Fibroblast of the aortic adventitia (primary cell): ENCODE results near the gene RAPGEF2. TPM values are rescaled to one million over a fixed set of nuclear protein-coding genes. Genes with fewer than 3 reads are reported as not detected.

Experiments used
- DNase-seq: peaks from one replicate; pipeline ENCODE4 v3.0.0-alpha.2; 2010; ENCODE audit warnings: low read depth
- H3K4me3 ChIP-seq: 2 replicates; pipeline ENCODE4 v1.5.1; 2011; ENCODE audit warnings: low read depth, mild to moderate bottlenecking, control low read depth, low read length, moderate library complexity
- total RNA-seq: library from RNA; depleted of rRNA; stranded (reverse); fragments of >200 nt; gene quantifications from 2 replicates; pipeline ENCODE4 v1.2.3, GENCODE V29; 2012; ENCODE audit warnings: low replicate concordance
- TF ChIP-seq, protein P1 (sequence below): IDR thresholded peaks from 2 replicates; pipeline ENCODE4 v1.5.1; 2011; ENCODE audit warnings: mild to moderate bottlenecking, low read length, control low read depth, inconsistent platforms; ENCODE audit not compliant: insufficient read depth

RAPGEF2 gene
- total RNA-seq, 1 donor, result 44.0 TPM

DNA sequence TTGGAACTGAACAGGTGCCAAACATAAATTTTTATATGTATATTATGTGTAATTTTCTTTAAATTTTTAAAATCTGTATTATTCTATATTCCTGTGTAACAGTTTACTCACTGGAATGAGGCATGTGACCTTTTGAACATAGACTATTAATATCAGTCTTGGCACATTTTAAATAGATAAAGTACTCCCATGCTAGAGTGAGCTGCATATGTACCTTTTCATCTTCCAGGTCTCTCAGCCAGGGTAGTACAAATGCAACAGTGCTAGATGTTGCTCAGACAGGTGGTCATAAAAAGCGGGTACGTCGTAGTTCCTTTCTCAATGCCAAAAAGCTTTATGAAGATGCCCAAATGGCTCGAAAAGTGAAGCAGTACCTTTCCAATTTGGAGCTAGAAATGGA lies 242.0 kb downstream of the RAPGEF2 start:
- no peak overlapping the region for H3K4me3 ChIP-seq
- DNase-seq, result no peak
- TF ChIP-seq, protein P1, sequence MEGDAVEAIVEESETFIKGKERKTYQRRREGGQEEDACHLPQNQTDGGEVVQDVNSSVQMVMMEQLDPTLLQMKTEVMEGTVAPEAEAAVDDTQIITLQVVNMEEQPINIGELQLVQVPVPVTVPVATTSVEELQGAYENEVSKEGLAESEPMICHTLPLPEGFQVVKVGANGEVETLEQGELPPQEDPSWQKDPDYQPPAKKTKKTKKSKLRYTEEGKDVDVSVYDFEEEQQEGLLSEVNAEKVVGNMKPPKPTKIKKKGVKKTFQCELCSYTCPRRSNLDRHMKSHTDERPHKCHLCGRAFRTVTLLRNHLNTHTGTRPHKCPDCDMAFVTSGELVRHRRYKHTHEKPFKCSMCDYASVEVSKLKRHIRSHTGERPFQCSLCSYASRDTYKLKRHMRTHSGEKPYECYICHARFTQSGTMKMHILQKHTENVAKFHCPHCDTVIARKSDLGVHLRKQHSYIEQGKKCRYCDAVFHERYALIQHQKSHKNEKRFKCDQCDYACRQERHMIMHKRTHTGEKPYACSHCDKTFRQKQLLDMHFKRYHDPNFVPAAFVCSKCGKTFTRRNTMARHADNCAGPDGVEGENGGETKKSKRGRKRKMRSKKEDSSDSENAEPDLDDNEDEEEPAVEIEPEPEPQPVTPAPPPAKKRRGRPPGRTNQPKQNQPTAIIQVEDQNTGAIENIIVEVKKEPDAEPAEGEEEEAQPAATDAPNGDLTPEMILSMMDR, result no peak

DNA sequence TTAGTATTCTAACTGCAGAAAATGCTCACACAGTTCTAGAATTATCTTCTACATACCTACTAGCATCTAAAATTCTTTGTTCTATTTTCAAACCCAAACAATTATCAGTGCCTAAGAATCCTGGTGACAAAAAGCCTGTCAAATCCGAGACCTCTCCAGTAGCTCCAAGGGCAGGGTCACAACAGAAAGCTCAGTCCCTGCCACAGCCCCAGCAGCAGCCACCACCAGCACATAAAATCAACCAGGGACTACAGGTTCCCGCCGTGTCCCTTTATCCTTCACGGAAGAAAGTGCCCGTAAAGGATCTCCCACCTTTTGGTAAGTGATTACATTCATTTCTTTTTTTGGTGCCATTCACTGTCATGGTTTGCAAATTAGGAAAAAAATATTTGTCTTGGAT lies 243.8 kb downstream of the RAPGEF2 start:
- no peak overlapping the region for H3K4me3 ChIP-seq
- TF ChIP-seq, protein P1, result no peak
- no peak for DNase-seq

DNA sequence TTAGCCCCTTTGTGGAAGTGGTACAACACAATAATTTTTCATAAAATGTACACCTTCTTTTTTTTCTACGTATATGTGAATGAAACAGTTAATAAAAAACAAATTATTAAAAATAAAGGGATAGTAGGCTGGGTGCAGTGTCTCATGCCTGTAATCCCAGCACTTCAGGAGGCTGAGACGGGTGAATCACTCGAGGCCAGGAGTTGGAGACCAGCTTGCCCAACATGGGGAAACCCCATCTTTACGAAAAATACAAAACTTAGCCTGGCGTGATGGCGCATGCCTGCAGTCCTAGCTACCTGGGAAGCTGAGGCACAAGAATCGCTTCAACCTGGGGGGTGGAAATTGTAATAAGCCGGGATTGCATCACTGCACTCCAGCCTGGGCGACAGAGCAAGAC lies 244.9 kb downstream of the RAPGEF2 start:
- TF ChIP-seq, protein P1, result no peak
- H3K4me3 ChIP-seq, result no peak overlapping the region
- DNase-seq, result no peak

DNA sequence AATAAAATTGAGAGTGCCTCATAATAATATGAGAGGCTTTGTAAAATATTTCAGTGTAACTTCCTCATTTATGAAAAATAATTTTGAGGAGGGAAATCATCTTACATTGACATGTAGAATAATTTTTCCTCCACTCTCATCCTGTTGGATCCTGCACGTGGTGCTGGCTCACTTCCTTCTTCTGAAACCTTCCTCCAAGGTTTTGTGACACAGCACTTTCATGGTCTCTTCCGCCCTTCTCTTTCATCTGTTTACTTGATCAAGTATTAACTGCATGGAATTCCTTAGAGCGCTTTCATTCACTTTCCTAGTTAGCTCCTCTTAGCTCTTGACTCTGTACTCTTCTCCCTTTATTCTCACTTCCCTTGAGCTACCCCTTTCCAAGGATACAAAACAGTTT lies 246.5 kb downstream of the RAPGEF2 start:
- TF ChIP-seq, protein P1, result no peak
- H3K4me3 ChIP-seq, result no peak overlapping the region
- DNase-seq, result no peak

DNA sequence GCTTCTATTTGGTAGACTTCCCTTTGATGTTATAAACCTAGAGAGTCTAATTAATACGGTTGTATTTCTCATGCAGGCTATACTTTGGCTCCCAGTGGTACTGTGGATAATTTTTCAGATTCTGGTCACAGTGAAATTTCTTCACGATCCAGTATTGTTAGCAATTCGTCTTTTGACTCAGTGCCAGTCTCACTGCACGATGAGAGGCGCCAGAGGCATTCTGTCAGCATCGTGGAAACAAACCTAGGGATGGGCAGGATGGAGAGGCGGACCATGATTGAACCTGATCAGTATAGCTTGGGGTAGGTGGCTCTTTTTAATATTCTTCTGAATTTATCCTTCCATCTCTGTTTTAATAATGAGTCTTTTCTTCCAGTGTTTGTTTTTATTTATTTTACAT lies 249.7 kb downstream of the RAPGEF2 start:
- TF ChIP-seq, protein P1, result no peak
- H3K4me3 ChIP-seq, result no peak overlapping the region
- no peak for DNase-seq

DNA sequence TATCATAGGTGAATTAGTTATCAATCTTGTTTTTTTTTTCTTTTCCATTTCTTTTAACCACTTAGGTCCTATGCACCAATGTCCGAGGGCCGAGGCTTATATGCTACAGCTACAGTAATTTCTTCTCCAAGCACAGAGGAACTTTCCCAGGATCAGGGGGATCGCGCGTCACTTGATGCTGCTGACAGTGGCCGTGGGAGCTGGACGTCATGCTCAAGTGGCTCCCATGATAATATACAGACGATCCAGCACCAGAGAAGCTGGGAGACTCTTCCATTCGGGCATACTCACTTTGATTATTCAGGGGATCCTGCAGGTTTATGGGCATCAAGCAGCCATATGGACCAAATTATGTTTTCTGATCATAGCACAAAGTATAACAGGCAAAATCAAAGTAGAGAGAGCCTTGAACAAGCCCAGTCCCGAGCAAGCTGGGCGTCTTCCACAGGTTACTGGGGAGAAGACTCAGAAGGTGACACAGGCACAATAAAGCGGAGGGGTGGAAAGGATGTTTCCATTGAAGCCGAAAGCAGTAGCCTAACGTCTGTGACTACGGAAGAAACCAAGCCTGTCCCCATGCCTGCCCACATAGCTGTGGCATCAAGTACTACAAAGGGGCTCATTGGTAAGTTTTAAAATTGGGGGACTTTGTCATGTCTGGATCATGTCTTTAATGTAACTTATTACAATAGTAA lies 250.7 kb downstream of the RAPGEF2 start:
- DNase-seq, result no peak
- no peak overlapping the region for H3K4me3 ChIP-seq
- TF ChIP-seq, protein P1, result no peak

DNA sequence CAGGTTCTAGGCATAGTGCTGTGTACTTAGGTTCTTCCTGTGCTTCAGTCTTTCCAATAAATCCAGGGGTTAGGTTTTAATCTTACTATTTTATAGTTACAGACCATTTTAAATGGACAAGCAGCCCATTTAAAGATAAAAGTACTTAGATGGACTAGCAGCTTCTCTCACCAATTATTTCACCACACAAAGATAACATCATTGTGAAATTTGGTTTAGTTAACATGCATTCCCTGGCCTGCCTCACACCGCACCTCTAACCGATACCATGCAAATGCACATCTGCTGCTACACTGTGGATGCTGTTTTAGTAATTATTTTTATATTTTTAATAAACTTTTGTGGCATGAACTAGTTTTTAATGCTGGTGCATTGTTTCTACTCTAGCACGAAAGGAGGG lies 252.6 kb downstream of the RAPGEF2 start:
- TF ChIP-seq, protein P1, result no peak
- H3K4me3 ChIP-seq, result no peak overlapping the region
- no peak for DNase-seq
